HG03558 (cell line): ENCODE results near the gene CRIP1.

Experiments
- ATAC-seq: cut with Tn5 transposase; IDR thresholded peaks from one replicate; pipeline ENCODE4 v1.9.1; 2021; ENCODE audit warnings: moderate number of reproducible peaks; ENCODE audit not compliant: unreplicated experiment; ENCODE audit errors: extremely low read depth

The CRIP1 gene

GRCh38 chr14:105479431-105480158 lies 7.1 kb upstream of the CRIP1 start:
- no peak for ATAC-seq

- ATAC-seq, result no peak
Observed at GRCh38 chr14:105480199-105480746, 6.4 kb upstream of the CRIP1 start.

DNA sequence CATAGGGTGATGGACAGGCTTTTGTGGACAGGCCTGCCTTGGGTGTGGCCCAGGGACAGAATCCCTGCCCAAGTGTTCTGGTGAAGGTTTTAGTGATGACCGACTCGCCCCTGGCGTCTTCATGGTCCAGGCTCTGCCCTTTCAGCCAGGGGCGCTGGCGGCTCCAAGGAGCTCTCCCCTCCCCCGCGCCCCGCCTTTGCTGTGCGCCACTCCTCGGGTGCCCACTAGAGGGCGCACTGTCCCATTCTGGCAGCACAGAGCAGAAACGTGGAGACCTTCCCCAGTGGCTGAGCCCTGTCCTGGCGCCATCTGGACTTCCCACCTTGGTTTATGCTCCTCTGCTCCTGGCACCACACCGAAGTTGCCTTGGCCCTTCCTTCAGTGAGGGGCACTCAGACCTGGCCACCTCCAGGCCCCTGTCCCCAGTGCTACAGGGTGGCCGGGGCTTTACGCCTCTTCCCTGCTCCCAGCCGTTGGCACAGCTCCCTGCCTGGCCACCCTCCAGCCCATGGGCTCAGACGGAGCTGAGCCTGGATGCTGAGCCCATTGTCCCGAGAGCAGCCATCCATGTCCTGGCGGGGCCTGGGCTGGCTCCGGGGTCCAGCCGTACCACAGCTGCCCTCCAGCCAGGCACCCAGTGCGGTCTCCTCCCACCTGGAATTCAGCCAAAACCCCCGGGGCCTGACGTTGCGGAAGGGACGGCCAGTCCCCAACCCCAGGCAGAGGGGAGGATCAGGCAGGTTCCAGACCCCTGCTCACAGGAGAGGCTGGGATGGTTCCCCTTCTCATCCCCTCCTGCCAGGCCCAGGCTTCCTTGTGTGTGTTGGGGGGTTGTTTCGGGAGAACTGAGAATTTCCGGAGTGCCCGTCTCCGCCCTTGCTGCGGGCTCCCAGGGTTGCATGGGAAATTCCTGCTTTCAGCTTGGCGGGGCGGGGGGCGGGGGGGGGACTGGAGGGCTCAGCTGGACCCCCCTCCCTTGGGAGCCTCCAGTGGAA lies 5.6 kb upstream of the CRIP1 start:
- ATAC-seq, result peak; percentile 35

DNA sequence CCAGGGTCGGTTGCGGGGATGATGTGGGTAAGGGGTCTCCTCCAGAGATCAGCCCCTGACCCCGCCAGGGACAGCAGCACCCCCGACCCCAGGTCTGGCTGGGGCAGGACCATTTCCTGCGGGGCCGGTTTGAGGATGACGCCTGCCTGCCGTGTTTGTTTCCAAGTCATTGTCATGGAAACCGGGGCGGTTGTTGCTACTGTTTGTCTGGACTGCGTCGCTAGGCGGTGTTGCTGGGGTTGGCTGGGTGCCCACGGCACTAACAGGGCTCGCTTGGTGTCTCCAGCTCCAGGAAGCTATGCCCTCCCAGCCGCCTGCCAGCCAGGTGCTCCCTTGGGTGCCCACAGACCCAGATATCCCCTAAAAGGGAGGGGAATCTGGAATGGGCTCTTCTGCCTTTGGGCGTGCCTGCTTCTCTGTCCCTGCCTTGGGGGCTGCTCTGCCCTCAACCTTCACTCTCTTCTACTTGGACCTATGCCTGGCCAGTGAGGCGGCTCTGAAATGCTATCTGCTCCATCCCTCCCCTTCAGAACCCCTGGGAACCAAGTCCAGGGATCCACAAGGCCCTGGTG lies 4.7 kb upstream of the CRIP1 start:
- no peak for ATAC-seq

DNA sequence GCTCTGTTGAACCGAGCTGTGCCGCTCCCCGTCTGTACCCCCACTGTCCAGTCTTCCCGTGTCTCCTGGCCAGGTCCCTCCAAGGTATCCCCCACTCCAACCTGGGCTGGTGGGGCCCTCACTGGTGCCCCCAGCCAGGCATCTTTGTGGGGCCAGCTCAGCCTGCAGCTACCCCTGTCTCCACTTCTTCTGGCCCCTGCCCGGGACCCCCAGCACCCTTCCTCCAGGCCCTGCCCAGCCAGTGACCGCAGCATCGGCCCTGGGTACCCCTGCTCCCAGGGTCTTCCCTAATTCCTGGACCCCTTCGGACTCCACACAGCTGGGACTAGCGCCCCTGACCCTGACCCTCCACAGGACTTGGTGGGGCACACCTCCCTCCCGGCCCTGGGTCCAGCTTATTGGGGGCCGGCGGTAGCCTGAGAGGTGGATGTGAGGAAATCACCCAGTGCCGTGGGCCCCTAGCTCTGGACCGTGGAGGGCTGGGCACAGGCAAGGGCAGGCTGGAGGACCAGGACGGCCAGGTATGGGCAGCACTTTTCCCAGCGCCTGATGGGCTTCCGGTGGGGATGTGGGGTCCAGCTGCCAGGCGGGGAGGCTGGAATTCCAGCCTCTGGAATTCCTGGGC lies 4.1 kb upstream of the CRIP1 start:
- no peak for ATAC-seq

- ATAC-seq, result no peak
Observed at GRCh38 chr14:105483300-105484068, 3.2 kb upstream of the CRIP1 start.

- ATAC-seq, result no peak
Observed at GRCh38 chr14:105484069-105484996, 2.4 kb upstream of the CRIP1 start.

DNA sequence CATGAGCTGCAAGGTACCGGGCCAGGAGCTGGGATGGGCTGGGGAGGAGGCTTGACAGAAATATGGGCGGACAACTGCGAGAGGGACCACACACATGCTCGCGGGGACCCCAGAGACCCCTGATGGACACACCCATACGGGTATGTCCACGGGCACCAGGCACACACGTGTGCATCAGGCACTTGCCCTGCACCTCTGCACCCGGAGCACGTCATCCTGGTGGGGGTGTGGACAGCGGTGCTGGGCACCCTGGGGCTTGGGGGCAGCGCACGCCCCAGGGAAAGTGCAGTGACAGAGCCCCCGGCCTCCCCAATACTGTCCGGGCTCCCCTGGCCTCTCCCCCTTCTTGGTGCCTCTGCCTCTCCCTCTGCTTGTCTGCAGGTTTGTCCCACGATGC lies 1.7 kb upstream of the CRIP1 start:
- no peak for ATAC-seq

DNA sequence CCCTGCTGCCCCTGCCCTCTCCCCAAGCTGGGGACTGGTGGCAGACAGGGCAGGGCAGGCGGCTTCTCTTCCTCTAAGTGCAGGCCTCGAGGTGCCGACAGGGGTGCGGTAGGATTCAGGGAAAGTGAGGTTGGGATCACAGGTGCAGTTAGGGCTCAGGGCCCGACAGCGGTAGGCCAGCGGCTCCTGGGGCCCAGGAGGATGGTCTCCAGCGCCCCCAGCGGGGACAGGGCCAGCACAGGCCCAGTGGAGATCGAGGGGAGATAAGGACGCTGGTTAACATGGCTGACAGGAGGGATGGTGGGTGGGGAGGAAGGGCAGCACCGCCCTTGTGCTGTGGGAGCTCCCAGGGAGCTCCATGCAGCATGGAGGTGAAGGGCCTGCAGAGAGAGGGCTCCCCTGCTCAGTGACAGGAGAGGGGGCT lies 935 bp upstream of the CRIP1 start:
- no peak for ATAC-seq

GRCh38 chr14:105486974-105487448 lies 325 bp downstream of the CRIP1 start:
- ATAC-seq, result no peak

GRCh38 chr14:105487449-105487985 lies 831 bp downstream of the CRIP1 start:
- no peak for ATAC-seq

DNA sequence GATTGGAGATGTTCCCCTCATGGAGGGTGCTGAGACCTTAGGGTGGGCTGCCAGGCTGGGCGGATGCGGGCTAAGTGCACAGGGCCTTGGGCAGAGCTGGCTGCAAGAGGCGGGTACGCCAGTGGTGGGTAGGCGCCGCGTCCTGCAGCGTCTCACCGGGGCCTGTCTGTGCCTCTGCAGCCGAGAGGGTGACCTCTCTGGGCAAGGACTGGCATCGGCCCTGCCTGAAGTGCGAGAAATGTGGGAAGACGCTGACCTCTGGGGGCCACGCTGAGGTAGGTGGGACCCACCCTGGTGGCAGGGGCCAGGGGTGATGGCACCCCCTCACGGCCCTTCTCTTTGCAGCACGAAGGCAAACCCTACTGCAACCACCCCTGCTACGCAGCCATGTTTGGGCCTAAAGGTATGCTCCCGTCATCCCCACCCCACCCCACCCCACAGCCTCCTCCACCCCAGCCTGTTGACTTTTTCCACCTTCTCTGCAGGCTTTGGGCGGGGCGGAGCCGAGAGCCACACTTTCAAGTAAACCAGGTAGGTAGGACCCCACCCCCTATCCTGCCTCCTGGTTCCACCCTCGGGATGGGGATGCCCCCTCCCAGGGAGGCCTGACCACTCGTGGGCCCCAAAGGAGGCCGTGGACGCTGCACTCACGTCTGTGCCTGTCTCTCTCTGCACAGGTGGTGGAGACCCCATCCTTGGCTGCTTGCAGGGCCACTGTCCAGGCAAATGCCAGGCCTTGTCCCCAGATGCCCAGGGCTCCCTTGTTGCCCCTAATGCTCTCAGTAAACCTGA lies 1.5 kb downstream of the CRIP1 start:
- ATAC-seq, result no peak

GRCh38 chr14:105488781-105489541 lies 2.3 kb downstream of the CRIP1 start:
- ATAC-seq, result no peak

DNA sequence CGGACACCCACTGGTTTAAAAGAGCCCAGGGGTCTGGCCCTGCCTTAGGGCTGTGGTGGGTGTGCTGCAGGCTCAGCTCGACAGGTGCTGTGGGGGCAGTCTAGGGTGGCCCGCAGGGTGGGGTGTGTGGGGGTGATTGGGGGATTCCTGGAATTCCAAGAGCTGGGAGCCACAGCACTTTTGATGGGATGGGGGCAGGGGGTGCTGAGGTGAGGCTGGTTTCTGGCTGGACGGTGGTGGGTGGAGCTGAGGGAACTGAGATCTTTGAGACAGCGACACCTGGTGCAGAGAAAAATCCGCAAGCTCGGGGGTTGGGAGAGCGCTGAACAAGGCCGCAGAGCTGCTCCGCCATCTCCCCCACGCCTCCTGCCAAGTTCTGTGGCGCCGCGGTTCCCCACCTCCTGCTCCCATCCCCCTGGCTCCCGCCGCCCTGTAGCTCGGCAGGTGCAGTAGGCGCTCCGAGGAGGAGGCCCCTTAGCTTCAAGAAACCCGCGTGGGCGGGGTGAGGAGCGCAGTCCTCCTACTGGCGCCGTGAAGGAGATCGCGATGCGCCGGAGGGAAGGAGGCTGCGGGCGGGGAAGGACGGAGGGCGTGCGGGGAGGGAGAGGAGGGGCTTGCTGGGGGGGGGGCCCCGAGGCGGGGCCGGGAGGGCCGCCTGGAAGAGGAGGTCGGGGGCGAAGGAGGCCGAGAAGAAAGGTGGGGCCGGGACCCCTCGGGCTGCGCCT lies 3.0 kb downstream of the CRIP1 start:
- no peak for ATAC-seq

GRCh38 chr14:105490267-105490571 lies 3.5 kb downstream of the CRIP1 start:
- no peak for ATAC-seq
